Parathyroid adenoma (tissue), 2 donors: Measurements from ENCODE around the gene ATP6V1G2.

Experiments
- H2AFZ ChIP-seq: fragments of 300-600 bp; sonication (generic); one replicate; pipeline ENCODE4 v1.7.0; 2017; ENCODE audit warnings: antibody characterized with exemption, mild to moderate bottlenecking
- H3K27ac ChIP-seq: fragments of 300-600 bp; sonication (generic); one replicate; pipeline ENCODE4 v1.7.0; 2017
- H3K27me3 ChIP-seq: fragments of 300-600 bp; sonication (generic); one replicate; pipeline ENCODE4 v1.7.0; 2017; ENCODE audit warnings: low read length; ENCODE audit not compliant: control insufficient read depth, insufficient read depth
- H3K36me3 ChIP-seq: fragments of 300-600 bp; sonication (generic); one replicate; pipeline ENCODE4 v1.7.0; 2017; ENCODE audit warnings: low read length; ENCODE audit not compliant: control insufficient read depth, insufficient read depth
- H3K4me1 ChIP-seq: fragments of 300-600 bp; sonication (generic); one replicate; pipeline ENCODE4 v1.7.0; 2017; ENCODE audit warnings: control low read depth
- H3K4me2 ChIP-seq: fragments of 300-600 bp; sonication (generic); one replicate; pipeline ENCODE4 v1.7.0; 2017; ENCODE audit warnings: low read length
- H3K4me3 ChIP-seq: fragments of 300-600 bp; sonication (generic); one replicate; pipeline ENCODE4 v1.7.0; 2017; ENCODE audit warnings: low read depth, low read length
- H3K79me2 ChIP-seq: fragments of 300-600 bp; sonication (generic); one replicate; pipeline ENCODE4 v1.7.0; 2017; ENCODE audit warnings: control low read depth
- H3K9ac ChIP-seq: fragments of 300-600 bp; sonication (generic); one replicate; pipeline ENCODE4 v1.7.0; 2017; ENCODE audit warnings: mild to moderate bottlenecking
- H3K9me3 ChIP-seq: fragments of 300-600 bp; sonication (generic); one replicate; pipeline ENCODE4 v1.7.0; 2017; ENCODE audit warnings: low read length; ENCODE audit not compliant: control insufficient read depth
- TF ChIP-seq, protein P1 (sequence below): fragments of 300-600 bp; sonication (generic); IDR thresholded peaks from one replicate; pipeline ENCODE4 v1.7.0; 2017; ENCODE audit warnings: antibody characterized with exemption, mild to moderate bottlenecking
- donor health status: primary hyperparathyroidism.

ATP6V1G2 gene

GRCh38 chr6:31538805-31539400 is 7.5 kb downstream of the ATP6V1G2 start:
- no peaks in the 10 kb centered on the region for H3K27me3 ChIP-seq
- H3K9me3 ChIP-seq: no peaks in the 10 kb centered on the region
- H3K9ac ChIP-seq: no peak overlapping the region
- peaks cover 20% of the 10 kb centered on the region for H3K4me1 ChIP-seq
- H3K4me3 ChIP-seq: no peak overlapping the region
- H3K79me2 ChIP-seq: peaks cover 33% of the 10 kb centered on the region
- no peak overlapping the region for H3K4me2 ChIP-seq
- TF ChIP-seq, protein P1, sequence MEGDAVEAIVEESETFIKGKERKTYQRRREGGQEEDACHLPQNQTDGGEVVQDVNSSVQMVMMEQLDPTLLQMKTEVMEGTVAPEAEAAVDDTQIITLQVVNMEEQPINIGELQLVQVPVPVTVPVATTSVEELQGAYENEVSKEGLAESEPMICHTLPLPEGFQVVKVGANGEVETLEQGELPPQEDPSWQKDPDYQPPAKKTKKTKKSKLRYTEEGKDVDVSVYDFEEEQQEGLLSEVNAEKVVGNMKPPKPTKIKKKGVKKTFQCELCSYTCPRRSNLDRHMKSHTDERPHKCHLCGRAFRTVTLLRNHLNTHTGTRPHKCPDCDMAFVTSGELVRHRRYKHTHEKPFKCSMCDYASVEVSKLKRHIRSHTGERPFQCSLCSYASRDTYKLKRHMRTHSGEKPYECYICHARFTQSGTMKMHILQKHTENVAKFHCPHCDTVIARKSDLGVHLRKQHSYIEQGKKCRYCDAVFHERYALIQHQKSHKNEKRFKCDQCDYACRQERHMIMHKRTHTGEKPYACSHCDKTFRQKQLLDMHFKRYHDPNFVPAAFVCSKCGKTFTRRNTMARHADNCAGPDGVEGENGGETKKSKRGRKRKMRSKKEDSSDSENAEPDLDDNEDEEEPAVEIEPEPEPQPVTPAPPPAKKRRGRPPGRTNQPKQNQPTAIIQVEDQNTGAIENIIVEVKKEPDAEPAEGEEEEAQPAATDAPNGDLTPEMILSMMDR: no peak
- H2AFZ ChIP-seq: no peak overlapping the region
- H3K36me3 ChIP-seq: no peaks in the 10 kb centered on the region
- H3K27ac ChIP-seq: no peak overlapping the region

DNA sequence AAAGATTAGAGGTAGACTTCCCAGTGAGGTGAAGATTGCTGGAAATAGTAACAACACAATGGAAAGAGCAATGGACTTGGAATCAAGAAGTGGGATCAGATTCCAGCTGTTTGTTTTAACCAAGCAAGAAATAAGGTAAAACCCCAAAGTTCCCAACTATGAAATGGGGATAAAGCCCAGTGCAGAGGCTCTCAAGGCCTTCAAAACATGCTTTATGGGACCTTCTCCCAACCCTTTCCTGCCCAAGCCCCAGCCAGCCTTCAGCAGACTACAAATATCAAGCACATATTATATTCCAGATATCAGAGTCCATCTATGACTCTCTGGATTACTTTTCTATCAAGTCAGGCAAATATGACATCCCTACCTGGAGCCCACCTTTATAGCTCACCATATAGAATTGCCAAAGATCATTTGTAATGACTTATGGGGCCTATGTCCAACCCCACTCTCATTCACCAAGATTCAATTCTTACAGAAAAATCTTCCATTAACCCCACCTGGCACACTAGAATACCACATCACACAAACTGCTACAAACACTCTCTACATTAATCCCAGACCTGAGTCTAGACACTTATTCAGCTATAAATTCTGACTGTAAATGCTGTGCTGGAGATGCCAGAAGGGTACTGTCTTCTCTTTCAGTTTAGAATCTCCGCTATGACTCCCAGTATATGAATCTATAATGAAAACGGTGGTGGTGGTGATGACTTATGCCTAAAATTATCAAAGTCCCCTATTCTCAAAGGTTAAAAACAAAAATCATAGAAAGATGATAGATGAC is 10.7 kb downstream of the ATP6V1G2 start:
- Histone ChIP-seq H3K79me2 (peaks cover 20% of the 10 kb centered on the region), H3K4me3 (no peak overlapping the region), H3K9ac (no peak overlapping the region), H3K27ac (no peak overlapping the region), H3K4me1 (peaks cover 20% of the 10 kb centered on the region), H2AFZ (no peak overlapping the region), H3K4me2 (no peak overlapping the region), H3K9me3 (no peaks in the 10 kb centered on the region), H3K27me3 (no peaks in the 10 kb centered on the region), H3K36me3 (no peaks in the 10 kb centered on the region)
- TF ChIP-seq, protein P1: no peak

- Histone ChIP-seq H3K27ac (no peak overlapping the region), H3K4me3 (no peak overlapping the region), H3K27me3 (no peaks in the 10 kb centered on the region), H2AFZ (no peak overlapping the region), H3K9me3 (no peaks in the 10 kb centered on the region), H3K4me1 (peaks cover 10% of the 10 kb centered on the region), H3K36me3 (no peaks in the 10 kb centered on the region), H3K79me2 (peaks cover 8% of the 10 kb centered on the region), H3K9ac (no peak overlapping the region), H3K4me2 (no peak overlapping the region)
- TF ChIP-seq, protein P1: no peak
Measured at GRCh38 chr6:31534521-31535040, 11.8 kb downstream of the ATP6V1G2 start.

GRCh38 chr6:31534011-31534410 is 12.4 kb downstream of the ATP6V1G2 start:
- peaks cover 2% of the 10 kb centered on the region for H3K79me2 ChIP-seq
- no peaks in the 10 kb centered on the region for H3K36me3 ChIP-seq
- H3K9me3 ChIP-seq: no peaks in the 10 kb centered on the region
- H3K4me3 ChIP-seq: no peak overlapping the region
- no peak overlapping the region for H3K4me2 ChIP-seq
- no peak overlapping the region for H3K9ac ChIP-seq
- no peak overlapping the region for H2AFZ ChIP-seq
- no peak overlapping the region for H3K27ac ChIP-seq
- H3K4me1 ChIP-seq: peaks cover 9% of the 10 kb centered on the region
- H3K27me3 ChIP-seq: no peaks in the 10 kb centered on the region
- TF ChIP-seq, protein P1: no peak
